HCT116 (cell line): Measurements from ENCODE around the gene RPS6KA2.

ENCODE experiments used
- ATF3 ChIP-seq: IDR thresholded peaks from 2 replicates; pipeline ENCODE4 v1.6.1; 2012
- CEBPB ChIP-seq: IDR thresholded peaks from 2 replicates; pipeline ENCODE4 v1.6.1; 2012; ENCODE audit warnings: low read depth
- CTCF ChIP-seq, 3 experiments: fragments of 200-600 bp in 1 of 3; sonication (generic) in 1 of 3; IDR thresholded peaks in 2 of 3; conservative IDR thresholded peaks in 1 of 3; 2 replicates each; pipeline ENCODE4 v1.5.1; 2012 to 2017; ENCODE audit warnings: low read depth in 2 of 3, low read length in 2 of 3, antibody characterized with exemption in 1 of 3, borderline replicate concordance in 1 of 3, control low read depth in 1 of 3, mild to moderate bottlenecking in 1 of 3, mixed read lengths in 1 of 3, mixed run types in 1 of 3, moderate library complexity in 1 of 3; ENCODE audit not compliant: insufficient read depth in 1 of 3
- EZH2 ChIP-seq: fragments of 200-600 bp; sonication (generic); IDR thresholded peaks from 2 replicates; pipeline ENCODE4 v1.6.1; 2017; ENCODE audit warnings: antibody characterized with exemption, mixed run types
- EZH2phosphoT487 ChIP-seq: fragments of 200-600 bp; IDR thresholded peaks from 2 replicates; pipeline ENCODE4 v1.6.1; 2018; ENCODE audit warnings: antibody characterized with exemption, borderline replicate concordance
- JUND ChIP-seq: IDR thresholded peaks from 2 replicates; pipeline ENCODE4 v1.6.1; 2012
- POLR2A ChIP-seq: IDR thresholded peaks from 2 replicates; pipeline ENCODE4 v1.7.0; 2011; ENCODE audit warnings: borderline replicate concordance; ENCODE audit not compliant: insufficient read depth, insufficient read length; ENCODE audit errors: extremely low read depth
- SIN3A ChIP-seq: IDR thresholded peaks from 2 replicates; pipeline ENCODE4 v1.6.1; 2012; ENCODE audit warnings: low read depth

- TF ChIP-seq EZH2 (no peak), CTCF (IDR thresholded peaks at IDR 0.05 in 2 of 3, conservative IDR thresholded peaks at IDR 0.05 in 1 of 3; ENCODE audit: borderline replicate concordance in 1 of 3, insufficient read depth in 1 of 3, low read depth in 2 of 3, low read length in 2 of 3) (no peak), SIN3A (no peak), ATF3 (no peak), EZH2phosphoT487 (no peak), JUND (no peak), POLR2A (no peak), CEBPB (no peak)
Observed at GRCh38 chr6:166503167-166503744, 123.8 kb downstream of the RPS6KA2 start.
